GM20431 (cell line): Measurements from ENCODE around the gene SPN.

ENCODE experiments used
- in situ Hi-C: fragments of 300-500 bp; cut with MseI, MboI; formaldehyde crosslinking; loops from one replicate; pipeline ENCODE4 v1.15.0; 2020; ENCODE audit warnings: low sequenced_read_pairs; ENCODE audit not compliant: unreplicated experiment

SPN gene

DNA sequence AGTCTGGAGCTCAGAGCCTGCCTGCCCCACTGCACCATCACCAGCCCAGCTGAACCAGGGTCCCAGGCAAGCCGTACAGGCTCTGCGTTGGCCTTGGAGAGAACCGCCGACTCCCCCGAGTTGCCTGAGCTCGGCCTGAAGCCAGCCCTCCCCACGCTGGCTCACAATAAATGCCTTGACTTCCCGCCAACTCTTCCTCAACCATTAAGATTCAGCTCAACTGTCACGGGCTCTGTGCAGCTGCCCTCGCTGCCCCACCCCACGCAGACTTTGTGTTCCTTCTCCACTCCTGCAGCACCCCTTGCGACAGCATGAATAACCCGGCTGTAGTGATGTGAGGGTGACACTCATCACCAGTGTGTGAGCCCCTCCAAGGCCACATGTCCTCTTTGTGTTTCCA, 11.1 kb downstream of the SPN start:
- in situ Hi-C loops: no loop called here

DNA sequence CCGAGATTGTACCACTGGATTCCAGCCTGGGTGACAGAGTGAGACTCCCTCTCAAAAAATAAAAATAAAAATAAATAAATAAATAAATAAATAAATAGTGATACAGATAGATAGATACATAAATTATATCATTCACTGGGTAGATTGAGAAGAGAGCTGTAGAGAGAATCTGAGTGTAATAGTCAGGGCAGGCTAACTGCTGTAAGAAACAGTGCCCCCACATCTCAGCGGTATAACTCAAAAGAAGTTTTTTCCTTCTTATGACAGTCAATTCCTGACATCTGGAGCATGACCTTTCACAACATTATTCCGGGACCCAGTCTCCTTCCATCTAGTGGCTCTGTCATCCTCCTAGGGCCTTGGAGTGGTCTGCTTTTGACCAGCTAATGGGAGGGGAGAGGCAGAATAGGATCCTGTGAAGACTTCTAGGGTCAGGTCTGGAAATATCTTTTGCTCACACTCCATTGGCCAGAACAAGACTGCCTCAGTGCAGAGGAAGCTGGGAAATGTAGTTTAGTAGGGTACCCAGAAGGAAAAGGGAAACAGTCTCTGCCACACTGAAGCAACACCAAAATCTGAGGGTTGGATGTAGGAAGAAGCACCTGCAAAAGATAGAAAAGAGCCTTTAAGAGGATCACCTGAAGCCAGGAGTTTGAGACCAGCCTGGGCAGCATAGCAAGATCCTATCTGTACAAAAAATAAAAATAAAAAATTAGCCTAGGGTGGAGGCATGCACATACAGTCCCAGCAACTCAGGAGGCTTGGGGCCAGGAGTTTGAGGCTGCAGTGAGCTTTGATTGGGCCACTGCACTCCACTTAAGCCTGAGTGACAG, 13.0 kb downstream of the SPN start:
- in situ Hi-C loops: loop anchor here (25.0 kb wide), 1 partner anchor 336 kb away; the partner anchor contains the start of genes C16orf92 and DOC2A

DNA sequence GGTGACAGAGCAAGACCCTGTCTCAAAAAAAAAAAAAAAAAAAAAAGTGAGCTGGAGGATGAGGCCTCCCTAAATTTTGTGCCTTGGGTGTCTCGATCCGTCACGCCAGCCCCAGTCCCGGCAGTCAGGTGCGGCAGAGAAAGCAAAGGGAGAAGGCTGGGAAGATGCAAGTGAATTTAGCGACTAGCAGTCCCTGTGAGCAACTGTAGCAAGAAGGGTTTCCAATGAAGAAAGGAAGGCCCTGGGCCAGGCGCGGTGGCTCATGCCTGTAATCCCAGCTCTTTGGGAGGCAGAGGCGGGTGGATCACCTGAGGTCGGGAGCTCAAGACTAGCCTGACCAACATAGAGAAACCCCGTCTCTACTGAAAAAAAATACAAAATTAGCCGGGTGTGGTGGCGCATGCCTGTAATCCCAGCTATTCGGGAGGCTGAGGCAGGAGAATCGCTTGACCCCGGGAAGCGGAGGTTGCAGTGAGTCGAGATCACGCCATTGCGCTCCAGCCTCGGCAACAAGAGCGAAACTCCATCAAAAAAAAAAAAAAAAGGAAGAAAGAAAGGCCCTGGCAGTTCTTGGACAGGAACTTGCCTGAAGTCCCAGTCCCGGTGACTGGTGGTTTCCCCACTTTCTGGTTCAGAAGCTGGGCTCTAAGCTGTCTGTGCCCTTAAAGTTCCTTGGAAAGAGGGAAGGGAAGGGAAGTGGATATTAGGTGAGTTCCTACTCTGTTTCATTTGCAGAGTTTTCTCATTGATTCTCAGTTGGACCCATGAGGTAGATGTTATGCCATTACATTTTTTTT, 14.1 kb downstream of the SPN start:
- in situ Hi-C loops: loop anchor here (25.0 kb wide), 1 partner anchor 335 kb away; the partner anchor contains the start of genes C16orf92 and DOC2A

DNA sequence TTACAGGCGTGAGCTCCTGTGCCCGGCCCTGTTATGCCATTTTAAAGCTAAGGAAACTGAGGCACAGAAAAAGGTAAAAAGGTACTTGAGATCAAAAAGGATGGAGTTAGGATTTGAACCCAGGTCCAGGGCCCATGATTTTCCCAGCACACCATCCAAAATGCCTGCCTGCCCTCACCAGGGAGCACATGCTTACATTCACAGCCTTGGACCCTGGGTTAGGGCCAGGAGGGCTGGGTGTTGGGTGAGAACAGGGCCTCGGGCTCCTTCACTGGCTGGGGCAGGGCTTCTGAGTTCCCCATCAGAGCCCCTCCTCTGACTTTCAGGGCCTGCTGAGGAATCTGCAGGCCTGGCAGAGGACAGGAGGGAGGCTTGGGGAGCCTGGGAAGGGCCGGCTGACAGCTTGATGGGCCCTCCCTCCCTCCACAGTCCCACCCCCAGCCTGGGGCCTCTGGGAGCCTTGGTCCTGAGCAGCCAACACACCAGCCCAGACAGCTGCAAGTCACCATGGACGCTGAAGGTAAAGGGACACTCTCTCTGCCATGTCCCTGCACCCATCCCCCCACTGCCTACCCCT, 15.7 kb downstream of the SPN start, which contains the start of gene QPRT:
QPRT (plus strand) TSS at position 490 of the 577 bp plus-strand sequence; CDS start at position 508, 18 bp downstream.
- in situ Hi-C loops: loop anchor here (25.0 kb wide), 1 partner anchor 334 kb away; the partner anchor contains the start of genes C16orf92 and DOC2A

DNA sequence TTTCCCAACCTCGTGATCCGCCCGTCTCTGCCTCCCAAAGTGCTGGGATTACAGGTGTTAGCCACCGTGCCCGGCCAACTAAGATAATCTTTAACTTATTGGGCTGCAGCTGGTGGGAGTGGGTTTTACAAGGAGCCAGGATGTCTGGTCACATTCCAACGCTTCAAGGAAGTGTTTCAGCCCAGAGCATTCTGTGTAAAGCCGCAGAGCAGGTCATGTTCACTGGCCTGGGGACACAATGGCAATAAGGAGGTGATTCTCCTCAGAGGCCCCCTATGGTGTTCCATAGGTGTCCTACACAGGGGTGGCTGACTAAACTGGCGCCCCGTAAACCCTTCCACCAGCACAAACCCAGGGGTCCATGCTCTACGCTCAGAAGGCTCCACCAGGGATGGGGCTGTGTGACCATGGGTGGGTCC, 17.1 kb downstream of the SPN start:
- in situ Hi-C loops: loop anchor here (25.0 kb wide), 1 partner anchor 332 kb away; the partner anchor contains the start of genes C16orf92 and DOC2A

DNA sequence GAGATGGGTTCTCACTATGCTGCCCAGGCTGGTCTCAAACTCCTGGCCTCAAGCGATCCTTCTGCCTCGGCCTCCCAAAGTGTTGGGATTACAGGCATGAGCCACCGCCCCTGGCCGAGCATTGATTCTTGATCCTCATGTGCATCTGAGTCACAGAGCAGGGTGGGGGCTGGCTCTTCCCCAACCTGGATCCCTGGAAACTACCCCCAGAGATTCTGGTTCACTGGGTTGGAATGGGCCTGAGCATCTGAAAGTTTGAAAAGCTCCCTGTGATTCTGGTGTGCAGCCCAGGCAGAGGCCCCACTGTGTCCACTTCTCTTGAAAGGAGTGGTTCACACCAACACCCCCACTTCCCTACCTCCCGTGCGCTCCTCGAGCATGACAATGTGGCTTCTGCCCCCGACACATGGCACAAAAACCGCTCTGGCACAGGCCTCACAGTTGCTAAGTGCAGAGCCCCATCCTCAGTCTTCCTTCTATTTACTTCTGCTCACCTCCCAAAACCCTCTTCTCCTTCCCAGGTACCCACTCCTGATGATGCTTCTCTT, 20.6 kb downstream of the SPN start:
- in situ Hi-C loops: loop anchor here (25.0 kb wide), 1 partner anchor 329 kb away; the partner anchor contains the start of genes C16orf92 and DOC2A

DNA sequence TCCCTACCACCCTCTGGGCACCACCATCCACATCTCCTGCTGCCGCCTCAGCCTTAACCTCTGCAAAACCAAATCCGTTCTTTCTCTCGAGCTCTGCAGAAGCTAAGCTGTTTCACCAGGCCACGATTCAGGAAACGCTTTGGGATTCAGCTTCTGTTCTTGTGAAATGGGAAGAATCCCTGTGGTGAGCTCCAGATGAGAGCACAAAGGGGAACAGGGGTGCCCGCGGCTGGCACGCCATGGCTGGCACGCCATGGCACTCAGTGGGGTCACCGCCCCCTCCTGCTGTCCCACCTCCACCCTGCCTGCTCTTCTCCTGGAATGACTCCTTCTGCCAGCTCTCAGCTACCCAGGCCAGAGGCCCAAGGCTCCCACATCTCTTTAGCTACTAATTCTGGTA, 21.6 kb downstream of the SPN start:
- in situ Hi-C loops: loop anchor here (25.0 kb wide), 1 partner anchor 328 kb away; the partner anchor contains the start of genes C16orf92 and DOC2A

DNA sequence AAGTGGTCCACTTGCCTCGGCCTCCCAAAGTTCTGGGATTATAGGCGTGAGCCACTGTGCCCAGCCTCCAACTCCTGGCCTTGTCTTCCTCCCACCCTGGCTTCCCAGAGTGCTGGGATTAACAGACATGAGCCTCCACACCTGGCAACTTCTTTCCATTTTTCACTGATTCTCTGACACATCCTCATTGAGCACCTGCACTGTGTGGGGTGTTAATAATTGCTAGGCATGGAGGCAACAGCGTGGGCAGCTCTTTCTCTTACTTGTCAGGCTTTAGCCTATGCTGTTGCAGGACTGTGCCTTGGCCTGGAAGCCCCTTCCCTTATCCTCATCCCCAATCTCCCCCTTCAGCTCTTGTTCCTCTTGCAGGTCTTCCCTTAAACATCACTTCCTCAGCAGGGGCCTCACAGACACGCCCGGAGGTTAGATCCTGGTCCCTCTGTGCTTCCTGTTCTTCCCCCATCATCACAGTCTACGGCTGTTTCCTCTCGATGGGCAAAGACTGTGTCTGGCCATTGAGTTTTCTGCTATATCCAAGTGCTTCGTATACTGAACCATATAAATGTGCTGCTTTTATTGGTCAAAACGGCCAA, 23.8 kb downstream of the SPN start:
- in situ Hi-C loops: loop anchor here (25.0 kb wide), 1 partner anchor 325 kb away; the partner anchor contains the start of genes C16orf92 and DOC2A

DNA sequence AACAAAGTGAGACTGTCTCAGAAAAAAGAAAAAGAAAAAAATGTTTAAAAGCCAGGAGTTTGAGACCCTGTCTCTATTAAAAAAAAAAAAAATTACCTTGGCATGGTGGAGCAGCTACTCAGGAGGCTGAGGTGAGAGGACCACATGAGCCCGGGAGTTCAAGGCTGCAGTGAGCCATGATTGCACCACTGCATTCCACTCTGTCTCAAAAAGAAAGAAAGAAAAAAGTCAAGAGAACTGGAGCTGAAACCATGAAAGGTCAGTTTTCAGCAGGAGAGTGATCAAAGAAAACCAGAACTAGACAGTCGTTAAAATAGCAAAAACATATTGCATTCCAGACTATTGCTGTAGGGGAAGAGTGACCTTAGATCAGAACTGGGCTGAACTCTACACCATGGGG, 24.7 kb downstream of the SPN start:
- in situ Hi-C loops: loop anchor here (25.0 kb wide), 1 partner anchor 325 kb away; the partner anchor contains the start of genes C16orf92 and DOC2A

DNA sequence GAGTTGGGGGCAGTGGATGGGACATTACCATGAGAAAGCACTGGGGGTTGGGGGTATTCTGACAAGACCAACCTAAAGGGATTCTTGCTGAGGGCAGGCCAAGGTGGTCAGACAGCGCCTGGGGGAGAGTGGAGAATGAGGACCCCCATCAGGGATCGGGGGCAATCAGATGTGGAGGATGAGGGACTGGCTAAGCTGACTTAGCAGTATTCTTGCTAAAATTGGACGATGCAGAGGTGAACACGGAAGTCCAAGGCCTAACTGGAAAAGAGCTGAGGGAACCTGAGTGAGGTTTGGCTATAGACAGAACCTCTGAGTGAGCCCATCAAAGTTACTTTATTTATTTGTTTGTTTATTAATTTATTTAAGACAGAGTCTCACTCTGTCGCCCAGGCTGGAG, 25.1 kb downstream of the SPN start:
- in situ Hi-C loops: loop anchor here (25.0 kb wide), 1 partner anchor 324 kb away; the partner anchor contains the start of genes C16orf92 and DOC2A

DNA sequence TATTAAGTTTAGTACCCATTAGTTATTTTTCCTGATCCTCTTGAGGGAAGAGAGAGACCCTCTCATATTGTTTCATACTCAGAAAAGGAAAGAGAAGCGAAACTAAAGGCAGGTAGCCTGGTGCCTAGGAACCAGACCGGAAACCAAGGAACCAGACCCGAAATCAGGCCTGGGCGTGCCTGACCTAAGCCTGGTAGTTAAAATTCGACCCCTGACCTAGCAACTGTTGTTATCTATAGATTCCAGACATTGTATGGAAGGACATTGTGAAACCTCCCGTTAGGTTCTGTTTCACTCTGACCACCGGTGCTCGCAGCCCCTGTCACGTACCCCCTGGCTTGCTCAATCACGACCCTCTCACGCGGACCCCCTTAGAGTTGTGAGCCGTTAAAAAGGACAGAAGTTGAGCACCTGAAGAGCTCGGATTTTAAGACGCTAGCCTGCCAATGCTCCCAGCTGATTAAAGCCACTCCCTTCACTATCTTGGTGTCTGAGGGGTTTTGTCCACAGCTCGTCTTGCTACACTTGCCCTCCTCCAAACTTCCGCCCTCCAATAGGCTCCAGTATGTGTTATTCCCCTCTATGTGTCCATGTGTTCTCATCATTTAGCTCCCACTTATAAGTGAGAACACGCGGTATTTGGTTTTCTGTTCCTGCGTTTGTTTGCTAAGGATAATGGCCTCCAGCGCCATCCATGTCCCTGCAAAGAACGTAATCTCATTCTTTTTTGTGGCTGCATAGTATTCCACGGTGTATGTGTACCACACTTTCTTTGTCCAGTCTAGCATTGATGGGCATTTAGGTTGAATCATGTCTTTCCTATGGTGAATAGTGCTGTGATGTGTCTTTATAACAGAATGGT, 26.7 kb downstream of the SPN start:
- in situ Hi-C loops: loop anchor here (25.0 kb wide), 1 partner anchor 323 kb away; the partner anchor contains the start of genes C16orf92 and DOC2A

DNA sequence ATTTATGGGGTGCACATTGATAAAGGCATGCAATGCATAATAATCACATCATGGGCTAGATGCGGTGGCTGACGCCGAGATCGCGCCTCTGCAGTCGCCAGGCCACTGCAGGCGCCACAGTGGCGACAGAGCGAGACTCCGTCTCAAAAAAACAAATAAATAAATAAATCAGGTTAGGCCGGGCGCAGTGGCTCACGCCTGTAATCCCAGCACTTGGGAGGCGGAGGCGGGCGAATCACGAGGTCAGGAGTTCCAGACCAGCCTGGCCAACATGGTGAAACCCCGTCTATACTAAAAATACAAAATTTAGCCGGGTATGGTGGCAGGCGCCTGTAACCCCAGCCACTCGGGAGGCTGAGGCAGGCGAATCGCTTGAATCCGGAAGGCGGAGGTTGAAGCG, 29.6 kb downstream of the SPN start:
- in situ Hi-C loops: loop anchor here (25.0 kb wide), 1 partner anchor 320 kb away; the partner anchor contains the start of genes C16orf92 and DOC2A

DNA sequence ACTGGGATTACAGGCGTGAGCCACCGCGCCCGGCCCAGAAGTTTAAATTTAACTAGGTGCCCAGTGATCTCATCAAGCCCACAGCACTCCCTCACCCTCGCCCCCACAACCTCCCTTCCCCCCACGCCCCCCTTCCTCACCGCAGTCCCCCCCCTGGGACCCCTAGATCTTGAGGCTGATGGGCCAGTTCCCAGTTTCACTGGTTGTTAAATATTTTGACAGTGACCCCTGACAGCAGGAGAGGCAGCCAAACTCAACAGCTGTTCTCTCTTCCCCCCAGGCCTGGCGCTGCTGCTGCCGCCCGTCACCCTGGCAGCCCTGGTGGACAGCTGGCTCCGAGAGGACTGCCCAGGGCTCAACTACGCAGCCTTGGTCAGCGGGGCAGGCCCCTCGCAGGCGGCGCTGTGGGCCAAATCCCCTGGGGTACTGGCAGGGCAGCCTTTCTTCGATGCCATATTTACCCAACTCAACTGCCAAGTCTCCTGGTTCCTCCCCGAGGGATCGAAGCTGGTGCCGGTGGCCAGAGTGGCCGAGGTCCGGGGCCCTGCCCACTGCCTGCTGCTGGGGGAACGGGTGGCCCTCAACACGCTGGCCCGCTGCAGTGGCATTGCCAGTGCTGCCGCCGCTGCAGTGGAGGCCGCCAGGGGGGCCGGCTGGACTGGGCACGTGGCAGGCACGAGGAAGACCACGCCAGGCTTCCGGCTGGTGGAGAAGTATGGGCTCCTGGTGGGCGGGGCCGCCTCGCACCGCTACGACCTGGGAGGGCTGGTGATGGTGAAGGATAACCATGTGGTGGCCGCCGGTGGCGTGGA, 31.5 kb downstream of the SPN start:
- in situ Hi-C loops: loop anchor here (25.0 kb wide), 1 partner anchor 318 kb away; the partner anchor contains the start of genes C16orf92 and DOC2A

DNA sequence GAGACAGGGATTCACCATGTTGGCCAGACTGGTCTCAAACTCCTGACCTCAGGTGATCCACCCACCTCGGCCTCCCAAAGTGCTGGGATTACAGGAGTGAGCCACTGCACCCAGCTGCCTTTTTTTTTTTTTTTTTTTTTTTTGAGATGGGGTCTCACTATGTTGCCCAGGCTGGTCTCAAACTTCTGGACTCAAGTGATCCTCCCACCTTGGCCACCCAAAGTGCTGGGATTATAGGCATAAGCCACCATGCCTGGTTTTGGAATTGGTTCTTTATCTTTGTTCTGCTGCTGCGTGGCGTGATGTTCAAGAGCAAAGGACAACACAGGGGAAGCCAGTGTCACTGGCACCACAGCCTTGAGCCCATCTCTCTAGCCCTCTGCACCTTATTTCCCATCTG, 32.6 kb downstream of the SPN start:
- in situ Hi-C loops: loop anchor here (25.0 kb wide), 1 partner anchor 317 kb away; the partner anchor contains the start of genes C16orf92 and DOC2A

DNA sequence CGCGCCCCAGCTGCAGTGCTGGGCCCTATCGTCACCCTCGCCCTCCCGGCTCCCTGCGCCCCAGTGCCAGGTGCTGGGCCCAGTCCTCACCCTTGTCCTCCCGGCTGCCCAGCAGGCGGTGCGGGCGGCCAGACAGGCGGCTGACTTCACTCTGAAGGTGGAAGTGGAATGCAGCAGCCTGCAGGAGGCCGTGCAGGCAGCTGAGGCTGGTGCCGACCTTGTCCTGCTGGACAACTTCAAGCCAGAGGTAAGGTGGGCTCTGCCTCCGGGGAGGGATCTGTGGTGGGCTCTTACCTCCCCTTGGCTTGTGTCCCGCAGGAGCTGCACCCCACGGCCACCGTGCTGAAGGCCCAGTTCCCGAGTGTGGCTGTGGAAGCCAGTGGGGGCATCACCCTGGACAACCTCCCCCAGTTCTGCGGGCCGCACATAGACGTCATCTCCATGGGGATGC, 33.9 kb downstream of the SPN start:
- in situ Hi-C loops: loop anchor here (25.0 kb wide), 1 partner anchor 315 kb away; the partner anchor contains the start of genes C16orf92 and DOC2A

DNA sequence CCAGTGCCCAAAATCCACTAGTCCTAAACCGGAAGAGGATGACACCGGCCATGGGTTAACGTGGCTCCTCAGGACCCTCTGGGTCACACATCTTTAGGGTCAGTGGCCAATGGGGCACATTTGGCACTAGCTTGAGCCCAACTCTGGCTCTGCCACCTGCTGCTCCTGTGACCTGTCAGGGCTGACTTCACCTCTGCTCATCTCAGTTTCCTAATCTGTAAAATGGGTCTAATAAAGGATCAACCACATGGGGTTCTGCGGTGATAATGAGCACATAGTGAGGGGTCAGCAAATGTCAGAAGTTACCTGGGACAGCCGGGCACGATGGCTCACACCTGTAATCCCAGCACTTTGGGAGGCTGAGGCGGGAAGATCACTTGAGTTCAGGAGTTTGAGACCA, 34.3 kb downstream of the SPN start:
- in situ Hi-C loops: loop anchor here (25.0 kb wide), 1 partner anchor 315 kb away; the partner anchor contains the start of genes C16orf92 and DOC2A

DNA sequence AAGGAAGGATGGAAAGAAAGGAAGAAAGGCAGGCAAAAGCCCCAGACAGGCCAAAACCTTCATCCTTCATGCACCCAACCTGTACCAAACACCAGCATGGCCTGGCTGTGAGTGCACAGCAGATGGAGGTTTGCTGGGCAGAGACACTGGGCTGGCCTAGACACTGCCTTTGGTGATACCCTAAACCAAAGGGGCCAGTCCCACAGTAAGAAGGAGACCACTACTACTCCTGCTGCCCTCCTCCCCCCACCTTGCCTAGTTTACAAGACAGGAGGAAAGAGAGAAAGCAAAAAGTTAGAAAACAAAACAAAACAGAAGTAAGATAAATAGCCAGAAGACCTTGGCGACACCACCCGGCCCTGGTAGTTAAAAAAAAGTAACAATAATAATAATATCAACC, 35.0 kb downstream of the SPN start:
- in situ Hi-C loops: loop anchor here (25.0 kb wide), 1 partner anchor 314 kb away; the partner anchor contains the start of genes C16orf92 and DOC2A
